Esophagus squamous epithelium (tissue), 5 donors: Measurements from ENCODE around the gene PDILT. TPM values are rescaled to one million over a fixed set of nuclear protein-coding genes. Genes with fewer than 3 reads are reported as not detected.
"Not testable (repeated sequence)": the region's sequence is repeated elsewhere in the genome, so short reads cannot be mapped to it uniquely, and the experiment has no call there.

Experiments used
- DNase-seq: peaks from one replicate; lab custom pipeline; 2025; lab: John Stamatoyannopoulos, UW
- H3K27ac ChIP-seq, 4 donors: fragments of 200-600 bp; sonication (generic); one replicate each; pipeline ENCODE4 v1.5.1; 2016 to 2019; ENCODE audit warnings: mild to moderate bottlenecking in 1 of 4
- H3K27me3 ChIP-seq, 4 donors: fragments of 200-600 bp; sonication (generic); 1 replicate in 3 of 4; 2 replicates in 1 of 4; pipeline versions ENCODE4 v1.5.1 to v1.6.0; 2017 to 2021; ENCODE audit warnings: antibody characterized with exemption in 1 of 4
- H3K36me3 ChIP-seq, 3 donors: fragments of 200-600 bp; sonication (generic); one replicate each; pipeline ENCODE4 v1.5.1; 2016 to 2019
- H3K4me1 ChIP-seq, 3 donors: fragments of 200-600 bp; sonication (generic); one replicate each; pipeline ENCODE4 v1.5.1; 2017 to 2019
- H3K4me3 ChIP-seq, 4 donors: fragments of 200-600 bp; sonication (generic); 1 replicate in 3 of 4; 2 replicates in 1 of 4; pipeline ENCODE4 v1.5.1; 2016 to 2019; ENCODE audit warnings: mild to moderate bottlenecking in 2 of 4, moderate library complexity in 1 of 4
- H3K9me3 ChIP-seq, 3 donors: fragments of 200-600 bp; sonication (generic); one replicate each; pipeline ENCODE4 v1.5.1; 2016 to 2019
- CTCF ChIP-seq, 6 experiments: fragments of 450-650 bp in 4 of 6; fragments of 200-600 bp in 2 of 6; sonication (generic) in 2 of 6; IDR thresholded peaks; one replicate each; pipeline ENCODE4 v1.5.1; 2016 to 2019; ENCODE audit warnings: antibody characterized with exemption in 6 of 6, mild to moderate bottlenecking in 4 of 6, moderate library complexity in 4 of 6
- POLR2A ChIP-seq, 4 donors: fragments of 450-650 bp; IDR thresholded peaks; one replicate each; pipeline ENCODE4 v1.6.1; 2017; ENCODE audit warnings: antibody characterized with exemption in 4 of 4, mild to moderate bottlenecking in 4 of 4, moderate library complexity in 3 of 4
- WGBS, 2 donors: methylation state at CpG; one replicate each; pipeline ENCODE4 v1.1.5; 2018; 5-methylcytosine and 5-hydroxymethylcytosine counted together
- intact Hi-C: fragments of 100-400 bp; cut with DNase I; formaldehyde crosslinking; loops from one replicate; pipeline ENCODE4 v1.15.0; 2022
- total RNA-seq, 4 donors: library from RNA; depleted of rRNA; stranded (reverse); fragments of >200 nt; gene quantifications; one replicate each; pipeline ENCODE4 v1.1.0, GENCODE V29; 2016
- donor health status: DM: yes; HTN: yes; CAD: no.

The PDILT gene, protein sequence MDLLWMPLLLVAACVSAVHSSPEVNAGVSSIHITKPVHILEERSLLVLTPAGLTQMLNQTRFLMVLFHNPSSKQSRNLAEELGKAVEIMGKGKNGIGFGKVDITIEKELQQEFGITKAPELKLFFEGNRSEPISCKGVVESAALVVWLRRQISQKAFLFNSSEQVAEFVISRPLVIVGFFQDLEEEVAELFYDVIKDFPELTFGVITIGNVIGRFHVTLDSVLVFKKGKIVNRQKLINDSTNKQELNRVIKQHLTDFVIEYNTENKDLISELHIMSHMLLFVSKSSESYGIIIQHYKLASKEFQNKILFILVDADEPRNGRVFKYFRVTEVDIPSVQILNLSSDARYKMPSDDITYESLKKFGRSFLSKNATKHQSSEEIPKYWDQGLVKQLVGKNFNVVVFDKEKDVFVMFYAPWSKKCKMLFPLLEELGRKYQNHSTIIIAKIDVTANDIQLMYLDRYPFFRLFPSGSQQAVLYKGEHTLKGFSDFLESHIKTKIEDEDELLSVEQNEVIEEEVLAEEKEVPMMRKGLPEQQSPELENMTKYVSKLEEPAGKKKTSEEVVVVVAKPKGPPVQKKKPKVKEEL
- not detected for total RNA-seq

DNA sequence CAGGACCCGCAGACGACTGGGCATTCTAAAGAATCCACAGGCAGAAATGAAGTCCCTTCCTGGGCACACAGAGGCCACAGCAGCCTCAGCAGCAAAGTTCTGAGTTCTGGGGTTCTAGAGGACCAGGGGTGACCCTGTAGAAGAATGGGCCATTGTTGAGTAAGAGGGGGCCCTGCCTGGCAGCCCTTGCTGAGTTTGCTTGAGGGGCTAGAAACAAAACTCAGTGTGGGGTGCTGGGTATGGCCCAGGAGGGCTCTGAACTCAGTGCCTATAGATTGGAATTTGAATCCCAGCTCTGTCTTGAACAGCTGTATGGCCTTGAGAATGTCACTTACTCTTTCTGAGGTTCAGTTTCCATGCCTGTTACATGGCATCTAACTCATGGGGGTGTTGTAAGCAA, at the start of gene PDILT:
Gene PDILT (minus strand): TSS at position 101 of the 400 bp plus-strand sequence. CDS start 5,437 bp downstream, outside the sequence.
- intact Hi-C loops: no loop called here
- TF ChIP-seq POLR2A (IDR thresholded peaks at IDR 0.05): no peak
- TF ChIP-seq CTCF (IDR thresholded peaks at IDR 0.05): no peak
- Histone ChIP-seq H3K9me3 (no peaks in the 10 kb centered on the region), H3K27me3 (no peaks in the 10 kb centered on the region), H3K36me3 (no peaks in the 10 kb centered on the region), H3K4me3 (no peak within 1 kb of the TSS), H3K4me1 (no peaks in the 10 kb centered on the region), H3K27ac (no peak within 1 kb of the TSS)
- 83% methylated on average over 2 of the region's 2 CpGs; no CpG with 5 or more reads in 1 of the 2 donors for WGBS, 2 donors
- DNase-seq: no peak

DNA sequence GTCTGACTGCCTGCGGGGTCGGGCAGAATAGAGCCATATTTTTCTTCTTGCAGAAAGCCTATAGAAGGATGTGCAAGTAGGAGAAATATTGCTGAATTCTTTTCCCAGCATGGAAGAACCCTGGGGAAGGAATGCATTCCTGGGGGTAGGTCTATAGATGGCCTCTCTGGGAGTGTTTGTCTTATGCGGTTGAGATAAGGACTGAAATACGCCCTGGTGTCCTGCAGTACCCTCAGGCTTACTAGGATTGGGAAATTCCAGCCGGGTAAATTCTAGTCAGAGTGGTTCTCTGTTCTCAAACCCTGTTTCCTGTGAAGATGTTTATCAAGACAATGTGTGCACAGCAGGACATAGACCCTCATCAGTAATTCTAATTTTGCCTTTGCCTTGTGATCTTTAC, 49.1 kb upstream of the PDILT start:
- H3K36me3 ChIP-seq, H3K4me3 ChIP-seq, H3K9me3 ChIP-seq, H3K4me1 ChIP-seq, intact Hi-C loops, H3K27ac ChIP-seq, H3K27me3 ChIP-seq, DNase-seq: not testable (repeated sequence)
- no CpG with 5 or more reads among the region's 5 CpGs for WGBS, 2 donors

GRCh38 chr16:20451364-20451763, 46.8 kb upstream of the PDILT start, which contains the start of gene ACSM2A:
Gene ACSM2A (plus strand): TSS chr16:20451521. CDS start chr16:20460115, 8,594 bp downstream.
- H3K4me1 ChIP-seq, H3K4me3 ChIP-seq, H3K27ac ChIP-seq, DNase-seq, H3K9me3 ChIP-seq, H3K36me3 ChIP-seq, intact Hi-C loops, H3K27me3 ChIP-seq: not testable (repeated sequence)
- WGBS, 2 donors: no CpG with 5 or more reads among the region's 1 CpG

- H3K36me3 ChIP-seq, H3K27me3 ChIP-seq, DNase-seq, H3K27ac ChIP-seq, H3K4me1 ChIP-seq, intact Hi-C loops, H3K4me3 ChIP-seq, H3K9me3 ChIP-seq: not testable (repeated sequence)
- WGBS, 2 donors: no CpG with 5 or more reads among the region's 3 CpGs
These were observed 42.3 kb upstream of the PDILT start for GRCh38 chr16:20446652-20447393.

GRCh38 chr16:20441859-20442258, 37.3 kb upstream of the PDILT start:
- DNase-seq, intact Hi-C loops, H3K27ac ChIP-seq, H3K36me3 ChIP-seq, H3K9me3 ChIP-seq, H3K27me3 ChIP-seq, H3K4me3 ChIP-seq: not testable (repeated sequence)
- H3K4me1 ChIP-seq: peaks cover 0 to 11% (median 0%) of the 10 kb centered on the region in 3 donors
- WGBS, 2 donors: 71 to 85% methylated on average over 1 to 2 of the region's 4 CpGs

GRCh38 chr16:20441191-20441590, 36.7 kb upstream of the PDILT start:
- WGBS, 2 donors: 32 to 82% methylated on average over 2 to 3 of the region's 3 CpGs
- Histone ChIP-seq H3K36me3 (no peaks in the 10 kb centered on the region), H3K4me3 (no peak overlapping the region), H3K4me1 (peaks cover 0 to 11% (median 0%) of the 10 kb centered on the region in 3 donors), H3K27ac (peak overlapping the region in 3 of 4 donors; percentile 19 to 71 (median 39)), H3K27me3 (no peaks in the 10 kb centered on the region), H3K9me3 (no peaks in the 10 kb centered on the region)
- DNase-seq: no peak
- TF ChIP-seq CTCF (IDR thresholded peaks at IDR 0.05) (no peak), POLR2A (IDR thresholded peaks at IDR 0.05) (no peak)
- intact Hi-C loops: no loop called here

DNA sequence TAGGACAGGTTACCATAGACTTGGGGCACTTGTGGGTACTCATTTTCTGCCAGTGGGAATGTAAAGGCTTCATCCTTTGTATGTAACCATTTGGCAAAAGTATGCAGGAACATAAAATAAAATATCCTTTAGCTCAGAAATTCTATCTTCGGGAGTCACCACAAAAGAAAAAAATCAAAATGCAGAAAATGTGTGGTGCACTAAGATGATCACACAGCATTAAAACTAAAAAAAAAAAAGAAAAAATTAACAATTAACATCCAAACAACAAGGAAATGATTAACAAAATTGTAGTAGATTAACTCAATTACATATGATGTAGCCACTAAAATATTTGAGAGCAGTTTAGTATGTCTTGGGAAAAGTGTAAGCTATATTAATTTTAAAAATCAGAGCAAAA, 36.2 kb upstream of the PDILT start:
- intact Hi-C loops, H3K36me3 ChIP-seq, DNase-seq, H3K4me3 ChIP-seq, H3K27me3 ChIP-seq, H3K9me3 ChIP-seq: not testable (repeated sequence)
- WGBS, 2 donors: 53 to 57% methylated on average over 1 of the region's 1 CpG
- peak overlapping the region; percentile 39 to 86 (median 55) for H3K27ac ChIP-seq
- H3K4me1 ChIP-seq: peaks cover 0 to 11% (median 0%) of the 10 kb centered on the region in 3 donors

GRCh38 chr16:20439820-20440231, 35.3 kb upstream of the PDILT start:
- intact Hi-C loops, H3K9me3 ChIP-seq, H3K4me3 ChIP-seq, H3K36me3 ChIP-seq, H3K27me3 ChIP-seq, DNase-seq: not testable (repeated sequence)
- WGBS, 2 donors: 0% methylated on average over 1 of the region's 3 CpGs; no CpG with 5 or more reads in 1 of the 2 donors
- peaks cover 0 to 11% (median 0%) of the 10 kb centered on the region in 3 donors for H3K4me1 ChIP-seq
- H3K27ac ChIP-seq: peak overlapping the region; percentile 47 to 79 (median 61)

GRCh38 chr16:20438950-20439349, 34.4 kb upstream of the PDILT start:
- H3K9me3 ChIP-seq, H3K36me3 ChIP-seq, H3K27me3 ChIP-seq, H3K4me3 ChIP-seq, DNase-seq, intact Hi-C loops: not testable (repeated sequence)
- peak overlapping the region in 1 of 4 donors; percentile 79 for H3K27ac ChIP-seq
- WGBS, 2 donors: 43% methylated on average over 1 of the region's 2 CpGs; no CpG with 5 or more reads in 1 of the 2 donors
- H3K4me1 ChIP-seq: peaks cover 0 to 11% (median 0%) of the 10 kb centered on the region in 3 donors
